ENCODE results near the gene IDH1. TPM values are rescaled to one million over a fixed set of nuclear protein-coding genes. Genes with fewer than 3 reads are reported as not detected.

The IDH1 gene
- total RNA-seq, 1 donor from 2014 or later, result 149 TPM

- H3K27ac Mint-ChIP-seq, result peak overlapping the region; percentile 25
- no peak overlapping the region for H3K4me3 Mint-ChIP-seq
- H3K36me3 Mint-ChIP-seq, result peaks cover 54% of the 10 kb centered on the region
- H3K27me3 Mint-ChIP-seq, result no peaks in the 10 kb centered on the region
- peaks cover 4% of the 10 kb centered on the region for H3K4me1 Mint-ChIP-seq (ENCODE audit: unreplicated experiment)
- no peak for TF ChIP-seq CTCF (conservative IDR thresholded peaks at IDR 0.05)
- no peak for DNase-seq (ENCODE audit: extremely low spot score, unreplicated experiment)
- H3K9me3 Mint-ChIP-seq, result no peaks in the 10 kb centered on the region
These were observed 14.9 kb downstream of the IDH1 start for GRCh38 chr2:208239770-208240493.

DNA sequence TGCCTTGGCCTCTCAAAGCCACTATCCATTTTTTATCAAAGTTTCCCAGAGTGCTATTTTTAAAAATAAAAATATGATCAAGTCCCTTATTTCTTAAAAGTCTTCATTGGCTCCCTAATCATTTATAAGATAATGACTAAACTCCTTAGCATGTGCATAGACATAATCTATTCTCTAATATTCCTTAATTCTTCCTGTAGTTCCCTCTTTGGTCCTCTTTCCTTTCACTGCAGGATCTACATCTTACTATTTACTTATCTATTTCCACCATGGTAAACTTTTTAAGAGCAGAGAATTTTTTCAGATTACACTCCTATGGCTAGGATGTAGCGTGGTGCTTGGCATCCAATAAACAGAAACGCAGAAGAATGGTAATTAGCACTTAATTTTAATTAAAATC, 19.0 kb downstream of the IDH1 start:
- H3K4me1 Mint-ChIP-seq (ENCODE audit: unreplicated experiment), result peaks cover 4% of the 10 kb centered on the region
- H3K9me3 Mint-ChIP-seq, result peaks cover 5% of the 10 kb centered on the region
- DNase-seq (ENCODE audit: extremely low spot score, unreplicated experiment), result no peak
- H3K27ac Mint-ChIP-seq, result no peak overlapping the region
- H3K27me3 Mint-ChIP-seq, result no peaks in the 10 kb centered on the region
- H3K36me3 Mint-ChIP-seq, result peaks cover 39% of the 10 kb centered on the region
- TF ChIP-seq CTCF (conservative IDR thresholded peaks at IDR 0.05), result no peak
- no peak overlapping the region for H3K4me3 Mint-ChIP-seq

DNA sequence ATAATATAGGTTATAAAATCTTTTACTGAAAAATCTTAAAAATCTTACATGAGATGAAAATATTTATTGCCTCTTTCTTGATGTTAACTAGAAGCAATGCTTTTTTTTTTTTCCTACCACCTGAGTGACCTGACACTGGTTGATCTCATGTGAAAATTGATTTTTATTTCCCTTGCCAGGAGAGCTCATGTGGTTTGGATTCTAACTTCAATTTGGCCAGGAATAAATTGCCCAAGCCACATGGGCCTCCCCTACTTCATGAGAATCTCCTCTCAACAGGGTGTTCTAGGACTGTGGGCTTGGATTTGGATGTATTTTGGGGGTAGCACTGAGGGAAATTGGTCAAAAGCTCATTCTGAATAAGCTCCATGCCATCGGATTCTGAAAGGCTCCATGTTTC, 20.1 kb downstream of the IDH1 start:
- no peaks in the 10 kb centered on the region for H3K27me3 Mint-ChIP-seq
- H3K36me3 Mint-ChIP-seq, result peaks cover 33% of the 10 kb centered on the region
- no peaks in the 10 kb centered on the region for H3K4me1 Mint-ChIP-seq (ENCODE audit: unreplicated experiment)
- H3K27ac Mint-ChIP-seq, result no peak overlapping the region
- no peak for DNase-seq (ENCODE audit: extremely low spot score, unreplicated experiment)
- no peak for TF ChIP-seq CTCF (conservative IDR thresholded peaks at IDR 0.05)
- peaks cover 5% of the 10 kb centered on the region for H3K9me3 Mint-ChIP-seq
- H3K4me3 Mint-ChIP-seq, result no peak overlapping the region

DNA sequence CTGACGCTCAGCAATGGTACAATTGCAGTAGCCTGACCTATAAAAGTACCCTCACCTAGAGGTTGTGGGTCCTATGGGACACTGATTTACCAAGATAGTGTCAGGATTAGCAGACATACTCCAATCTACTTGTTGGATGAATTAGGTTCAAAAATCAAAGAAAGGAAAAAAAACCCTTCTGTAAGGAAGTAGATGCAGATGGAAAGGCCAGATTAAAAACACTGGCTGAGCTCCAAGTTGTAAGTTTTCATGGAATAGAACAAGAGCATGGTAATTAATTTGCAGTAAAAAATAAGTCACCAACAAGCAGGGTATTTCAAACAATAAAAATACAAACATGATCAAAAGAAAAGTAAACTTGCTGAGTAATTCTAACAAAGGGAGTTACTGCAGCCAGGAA, 26.4 kb downstream of the IDH1 start:
- Mint-ChIP-seq H3K4me3 (no peak overlapping the region), H3K27me3 (no peaks in the 10 kb centered on the region), H3K4me1 (ENCODE audit: unreplicated experiment) (no peaks in the 10 kb centered on the region), H3K36me3 (no peaks in the 10 kb centered on the region), H3K9me3 (peaks cover 9% of the 10 kb centered on the region), H3K27ac (no peak overlapping the region)
- no peak for TF ChIP-seq CTCF (conservative IDR thresholded peaks at IDR 0.05)
- no peak for DNase-seq (ENCODE audit: extremely low spot score, unreplicated experiment)

GRCh38 chr2:208227581-208228232, 27.2 kb downstream of the IDH1 start:
- no peak for TF ChIP-seq CTCF (conservative IDR thresholded peaks at IDR 0.05)
- peaks cover 9% of the 10 kb centered on the region for H3K9me3 Mint-ChIP-seq
- no peak overlapping the region for H3K27ac Mint-ChIP-seq
- DNase-seq (ENCODE audit: extremely low spot score, unreplicated experiment), result no peak
- no peaks in the 10 kb centered on the region for H3K4me1 Mint-ChIP-seq (ENCODE audit: unreplicated experiment)
- H3K4me3 Mint-ChIP-seq, result no peak overlapping the region
- H3K27me3 Mint-ChIP-seq, result no peaks in the 10 kb centered on the region
- H3K36me3 Mint-ChIP-seq, result no peaks in the 10 kb centered on the region

Data from type B pancreatic cell (in vitro differentiated cells).